ENCODE results near the gene TEC.

DNA sequence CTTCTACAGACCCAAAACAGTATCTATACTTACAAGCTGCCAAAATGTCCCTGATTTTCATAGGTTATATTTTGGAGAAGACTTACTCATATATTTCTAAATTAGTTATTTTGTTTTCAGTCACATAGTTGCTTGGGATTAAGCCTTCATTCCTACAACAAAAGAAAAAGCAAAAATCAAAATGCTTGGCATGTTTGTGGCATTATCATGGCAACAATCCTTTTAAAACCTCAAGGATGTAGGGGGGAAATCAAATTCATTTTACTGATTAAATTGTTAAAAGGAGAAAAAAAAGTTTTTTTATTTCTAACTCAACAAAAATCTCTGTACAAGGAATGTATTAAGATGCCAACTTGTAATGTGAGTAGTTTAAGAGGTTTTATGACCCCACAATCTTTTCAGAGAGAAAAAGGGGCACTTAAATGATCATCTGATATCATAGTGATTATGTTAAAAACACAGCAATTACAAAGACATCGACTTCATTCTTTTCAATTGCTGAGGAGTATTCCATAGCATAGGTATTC lies 159.1 kb downstream of the TEC start:
- TF ChIP-seq, protein P1, sequence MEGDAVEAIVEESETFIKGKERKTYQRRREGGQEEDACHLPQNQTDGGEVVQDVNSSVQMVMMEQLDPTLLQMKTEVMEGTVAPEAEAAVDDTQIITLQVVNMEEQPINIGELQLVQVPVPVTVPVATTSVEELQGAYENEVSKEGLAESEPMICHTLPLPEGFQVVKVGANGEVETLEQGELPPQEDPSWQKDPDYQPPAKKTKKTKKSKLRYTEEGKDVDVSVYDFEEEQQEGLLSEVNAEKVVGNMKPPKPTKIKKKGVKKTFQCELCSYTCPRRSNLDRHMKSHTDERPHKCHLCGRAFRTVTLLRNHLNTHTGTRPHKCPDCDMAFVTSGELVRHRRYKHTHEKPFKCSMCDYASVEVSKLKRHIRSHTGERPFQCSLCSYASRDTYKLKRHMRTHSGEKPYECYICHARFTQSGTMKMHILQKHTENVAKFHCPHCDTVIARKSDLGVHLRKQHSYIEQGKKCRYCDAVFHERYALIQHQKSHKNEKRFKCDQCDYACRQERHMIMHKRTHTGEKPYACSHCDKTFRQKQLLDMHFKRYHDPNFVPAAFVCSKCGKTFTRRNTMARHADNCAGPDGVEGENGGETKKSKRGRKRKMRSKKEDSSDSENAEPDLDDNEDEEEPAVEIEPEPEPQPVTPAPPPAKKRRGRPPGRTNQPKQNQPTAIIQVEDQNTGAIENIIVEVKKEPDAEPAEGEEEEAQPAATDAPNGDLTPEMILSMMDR (conservative IDR thresholded peaks at IDR 0.05; ENCODE audit: low read length) = no peak
- no peak for TF ChIP-seq EZH2phosphoT487 (IDR thresholded peaks at IDR 0.05; ENCODE audit: borderline replicate concordance)

Measured in Loucy (cell line).